Right cardiac atrium (tissue), 5 donors: ENCODE data around the gene CLEC19A. TPM values are rescaled to one million over a fixed set of nuclear protein-coding genes. Genes with fewer than 3 reads are reported as not detected.

Experiments
- ATAC-seq, 2 donors: fragments of 200-7000 bp; cut with Tn5 transposase; one replicate each; pipeline versions ENCODE4 v1.8.0 to v1.9.1; 2020; ENCODE audit warnings: moderate library complexity in 2 of 2, mild to moderate bottlenecking in 1 of 2
- DNase-seq, 3 donors: peaks; one replicate each; pipeline ENCODE4 v3.0.0-alpha.2; 2020
- H3K27ac ChIP-seq: one replicate; pipeline ENCODE4 v1.5.1; 2013; ENCODE audit warnings: mild to moderate bottlenecking, low read length, control low read depth, moderate library complexity
- H3K27me3 ChIP-seq: one replicate; pipeline ENCODE4 v1.6.1; 2013; ENCODE audit not compliant: control insufficient read depth, insufficient read depth
- H3K4me1 ChIP-seq: one replicate; pipeline ENCODE4 v1.6.1; 2013; ENCODE audit warnings: low read length; ENCODE audit not compliant: control insufficient read depth, insufficient read depth
- H3K4me3 ChIP-seq: one replicate; pipeline ENCODE4 v1.5.1; 2013; ENCODE audit warnings: low read length, control low read depth
- H3K9me3 ChIP-seq: one replicate; pipeline ENCODE4 v1.6.1; 2013; ENCODE audit warnings: low read length; ENCODE audit not compliant: control insufficient read depth
- WGBS: extraction: QIAGEN DNeasy Blood & Tissue Kit; methylation state at CpG from one replicate; pipeline ENCODE4 v1.1.7; 2013; 5-methylcytosine and 5-hydroxymethylcytosine counted together
- intact Hi-C, 4 donors: fragments of 100-400 bp; cut with DNase I; formaldehyde crosslinking; loops; one replicate each; pipeline versions ENCODE4 v1.11.0 to v1.14.0; 2022 to 2023
- polyA plus RNA-seq: library from polyadenylated mRNA; stranded (reverse); fragments of 200-250 nt; gene quantifications from one replicate; pipeline ENCODE4 v1.2.3, GENCODE V29; 2013
- total RNA-seq, 4 donors: library from RNA; stranded (reverse); fragmentation: NEBNext Ultra II Directional; extraction: Animal tissue kit (Norgen Biotek cat#: 25700); gene quantifications; one replicate each; pipeline ENCODE4 v1.2.1, GENCODE V29; 2021
- donor health status: healthy with polysubstance abuse.
- donor health status: DM: no; HTN: yes; CAD: no.
- donor health status: DM: no; HTN: no; CAD: no.
- donor health status: DM: no; HTN: yes; CAD: no; lungs with severe emphysema.
- donor health status: DM: yes; HTN: yes; CAD: no.

CLEC19A gene
- total and polyA plus RNA-seq, 5 donors, result not detected

- Histone ChIP-seq H3K4me3 (no peak overlapping the region), H3K27ac (no peak overlapping the region), H3K9me3 (peaks cover 2% of the 10 kb centered on the region), H3K4me1 (no peaks in the 10 kb centered on the region), H3K27me3 (no peaks in the 10 kb centered on the region)
- no peak for DNase-seq
- ATAC-seq, result no peak
- intact Hi-C loops, result no loop called here
- 62% methylated on average over 4 of the region's 4 CpGs for WGBS
Measured at GRCh38 chr16:19356024-19356952, 70.8 kb downstream of the CLEC19A start.

GRCh38 chr16:19359556-19359955 lies 74.0 kb downstream of the CLEC19A start:
- Histone ChIP-seq H3K4me3 (no peak overlapping the region), H3K27ac (no peak overlapping the region), H3K27me3 (no peaks in the 10 kb centered on the region), H3K9me3 (peaks cover 2% of the 10 kb centered on the region), H3K4me1 (no peaks in the 10 kb centered on the region)
- intact Hi-C loops, result no loop called here
- DNase-seq, result no peak
- 94% methylated on average over 2 of the region's 2 CpGs for WGBS
- no peak for ATAC-seq

Other genes starting within 250 kb of the CLEC19A start
- 10 to 100 TPM; 32.1 to 36.5 (median 33.8) TPM for gene COQ7, start 218.1 kb upstream of the CLEC19A start, total RNA-seq
- 28.7 TPM for gene COQ7, start 218.1 kb upstream of the CLEC19A start, polyA plus RNA-seq
- gene ITPRIPL2, start 171.8 kb upstream of the CLEC19A start, total RNA-seq, result 10 to 100 TPM; 16.9 to 37.0 (median 22.0) TPM
- 5.8 TPM for gene ITPRIPL2, start 171.8 kb upstream of the CLEC19A start, polyA plus RNA-seq
- 1 to 10 TPM in 2 of 4 donors, under 1 TPM in 2; 0.86 to 1.3 (median 1.1) TPM for gene SYT17, start 117.5 kb upstream of the CLEC19A start, total RNA-seq
- gene SYT17, start 117.5 kb upstream of the CLEC19A start, polyA plus RNA-seq, result 0.68 TPM
- gene TMC5, start 132.2 kb downstream of the CLEC19A start, total RNA-seq, result under 1 TPM; 0.14 to 0.81 (median 0.43) TPM
- 0.11 TPM for gene TMC5, start 132.2 kb downstream of the CLEC19A start, polyA plus RNA-seq
- gene GDE1, start 236.4 kb downstream of the CLEC19A start, total RNA-seq, result 100 to 1,000 TPM; 103 to 121 (median 106) TPM
- gene GDE1, start 236.4 kb downstream of the CLEC19A start, polyA plus RNA-seq, result 72.9 TPM
- gene CCP110, start 238.2 kb downstream of the CLEC19A start, total RNA-seq, result 10 to 100 TPM in 3 of 4 donors, 1 to 10 TPM in 1; 9.9 to 13.2 (median 10.3) TPM
- gene CCP110, start 238.2 kb downstream of the CLEC19A start, polyA plus RNA-seq, result 3.9 TPM